Measurements from ENCODE around the gene ULK3. TPM values are rescaled to one million over a fixed set of nuclear protein-coding genes. Genes with fewer than 3 reads are reported as not detected.

ULK3 gene
- total RNA-seq, 1 donor from 2014 or later, result 19.7 TPM

- H3K4me3 ChIP-seq (ENCODE audit: low read depth, low read length), result peak overlapping the region; percentile 92
- no peak for TF ChIP-seq CTCF (conservative IDR thresholded peaks at IDR 0.05; ENCODE audit: low read depth, low read length)
- no peak for DNase-seq (ENCODE audit: low read depth)
These were observed 1.0 kb downstream of the ULK3 start for GRCh38 chr15:74841891-74842373.

DNA sequence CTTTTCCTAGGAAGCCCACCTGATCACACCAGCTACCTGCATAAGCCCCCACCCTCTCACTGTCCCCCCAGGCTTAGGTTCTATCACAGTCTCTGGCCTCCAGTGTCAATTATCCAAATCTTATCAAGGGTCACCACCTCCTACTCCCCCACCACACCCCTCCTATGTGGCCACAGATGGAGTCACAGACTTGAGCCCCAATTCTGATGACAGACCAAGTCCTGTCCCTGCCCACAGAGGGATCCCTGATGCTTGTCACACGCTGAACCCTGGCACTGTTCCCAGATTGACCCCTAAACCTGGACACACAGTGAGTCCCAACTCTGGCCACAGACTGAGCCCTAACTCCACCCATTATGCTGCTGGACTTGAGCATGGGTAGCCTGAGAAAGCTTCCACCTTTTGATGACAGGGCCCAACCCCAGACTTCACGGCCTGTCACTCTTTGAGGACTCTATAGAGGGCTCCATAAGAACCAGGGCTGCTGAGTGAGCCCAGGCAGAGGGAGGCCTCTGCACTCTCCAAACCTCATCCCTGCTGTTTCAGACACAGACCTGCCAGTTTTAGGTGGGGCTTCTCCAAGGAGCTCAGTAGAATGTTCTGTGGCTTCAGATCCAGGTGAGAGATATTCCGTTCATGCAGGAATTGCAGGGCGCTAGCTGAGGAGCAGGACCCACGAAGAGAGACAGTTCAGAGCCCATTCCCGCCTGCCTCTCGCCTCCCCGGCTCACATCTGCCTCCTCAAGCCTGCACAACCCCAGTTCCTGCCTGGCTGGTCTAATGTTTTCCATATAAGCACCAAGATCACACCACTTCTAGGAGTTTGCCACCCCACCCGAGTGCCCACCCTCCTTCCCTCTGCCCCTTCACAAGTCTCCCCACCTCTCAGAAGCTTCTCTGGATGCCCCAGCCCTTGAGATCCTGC lies 1.8 kb downstream of the ULK3 start:
- no peak for DNase-seq (ENCODE audit: low read depth)
- no peak for TF ChIP-seq CTCF (conservative IDR thresholded peaks at IDR 0.05; ENCODE audit: low read depth, low read length)
- H3K4me3 ChIP-seq (ENCODE audit: low read depth, low read length), result no peak overlapping the region

DNA sequence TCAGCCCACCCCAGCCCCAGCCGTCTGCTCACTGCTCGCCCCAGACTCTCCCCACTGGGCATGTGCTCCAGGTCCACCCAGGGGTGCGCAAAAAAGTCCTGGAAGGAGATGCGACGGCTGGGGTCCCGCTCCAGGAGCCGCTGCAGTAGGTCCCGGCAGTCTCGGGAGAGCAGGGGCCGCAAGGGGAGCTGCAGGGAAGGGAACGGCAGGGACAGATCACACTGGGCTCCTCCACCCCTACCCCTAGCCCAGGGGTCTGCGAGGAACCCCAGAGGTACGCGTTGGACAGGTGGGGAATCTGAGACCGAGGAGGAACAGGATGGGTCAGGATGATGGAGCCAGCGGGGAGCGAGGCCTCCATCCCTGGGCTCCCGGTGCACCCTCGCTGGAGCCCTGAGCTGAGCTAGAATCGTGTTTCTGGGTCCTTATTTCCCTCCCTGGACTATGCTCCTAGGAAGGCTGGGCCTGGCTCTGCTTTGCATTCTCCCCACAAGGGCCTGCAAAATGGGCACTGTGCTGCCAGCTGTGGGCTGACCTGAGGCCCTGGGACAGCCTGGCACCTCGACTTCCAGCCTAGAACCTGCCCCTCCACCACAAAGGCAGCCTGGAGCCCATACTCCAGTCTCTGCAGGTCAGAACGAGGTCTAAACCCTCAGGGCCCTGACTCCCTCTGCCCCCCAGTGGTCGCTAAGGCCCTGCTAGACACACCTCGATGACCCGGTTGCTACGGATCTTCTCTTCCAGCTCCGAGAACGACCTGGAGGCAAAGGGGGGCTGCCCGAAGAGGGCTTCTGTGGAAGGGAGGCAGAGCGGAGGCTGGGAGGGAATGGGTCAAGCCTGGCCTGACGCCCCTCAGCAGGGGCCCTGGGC lies 3.2 kb downstream of the ULK3 start:
- no peak overlapping the region for H3K4me3 ChIP-seq (ENCODE audit: low read depth, low read length)
- TF ChIP-seq CTCF (conservative IDR thresholded peaks at IDR 0.05; ENCODE audit: low read depth, low read length), result peak; percentile 7
- no peak for DNase-seq (ENCODE audit: low read depth)

DNA sequence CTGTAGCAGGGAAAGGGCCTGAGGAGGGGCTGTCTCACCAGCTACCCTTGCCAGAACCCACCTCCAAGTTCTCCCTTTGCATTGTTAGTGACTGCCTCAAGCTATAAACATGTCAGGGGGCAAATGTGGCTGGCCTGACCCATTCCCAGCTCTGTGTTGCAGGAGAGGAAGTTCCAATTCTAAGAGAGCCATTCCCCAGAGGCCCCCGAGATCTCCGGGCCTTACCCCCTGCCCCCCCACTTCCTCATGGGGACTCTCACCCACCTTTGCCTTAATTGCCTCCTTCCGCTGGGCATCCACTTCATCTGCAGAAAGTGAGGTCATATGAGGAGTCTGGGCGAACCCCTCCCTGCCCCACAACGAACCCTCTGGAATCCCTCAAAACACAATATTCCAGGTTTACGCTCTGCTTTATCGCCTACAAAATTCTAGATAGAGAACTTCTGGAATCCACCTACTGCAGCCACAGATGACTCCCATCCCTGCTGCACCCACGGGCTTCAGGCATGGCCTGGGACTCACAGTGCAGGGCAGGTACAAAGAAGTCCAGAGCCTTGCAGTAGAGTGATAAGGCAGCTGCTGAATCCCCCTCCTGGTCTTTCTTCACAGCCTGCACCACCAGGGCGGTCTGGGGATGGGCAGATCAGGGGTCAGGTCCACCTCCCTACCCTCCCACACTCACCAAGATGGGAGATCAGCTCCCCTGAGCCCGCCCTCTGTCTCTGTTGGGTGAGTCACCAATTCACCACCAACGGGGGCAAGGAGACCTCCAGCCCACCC lies 4.0 kb downstream of the ULK3 start:
- DNase-seq (ENCODE audit: low read depth), result no peak
- no peak overlapping the region for H3K4me3 ChIP-seq (ENCODE audit: low read depth, low read length)
- no peak for TF ChIP-seq CTCF (conservative IDR thresholded peaks at IDR 0.05; ENCODE audit: low read depth, low read length)

DNA sequence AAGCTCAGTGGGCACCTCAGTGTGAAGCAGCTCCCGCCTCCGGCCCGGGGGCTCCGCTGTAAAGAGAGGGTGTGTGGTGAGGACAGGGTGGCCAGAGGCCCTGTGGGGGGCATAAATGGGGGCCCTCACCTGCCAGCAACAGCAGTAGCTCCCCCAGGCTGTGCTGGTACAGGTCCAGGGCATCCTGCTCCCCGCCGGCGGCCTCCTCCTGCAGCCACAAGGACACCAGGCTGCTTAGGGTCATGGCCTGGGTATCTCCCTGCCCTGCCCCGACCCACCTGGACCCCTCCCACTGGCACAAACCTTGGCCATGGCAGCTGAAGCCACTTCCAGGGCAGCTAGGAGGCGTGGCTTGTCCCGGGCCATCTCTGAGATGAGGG lies 4.8 kb downstream of the ULK3 start:
- H3K4me3 ChIP-seq (ENCODE audit: low read depth, low read length), result no peak overlapping the region
- DNase-seq (ENCODE audit: low read depth), result no peak
- no peak for TF ChIP-seq CTCF (conservative IDR thresholded peaks at IDR 0.05; ENCODE audit: low read depth, low read length)

GRCh38 chr15:74837482-74838136 lies 5.3 kb downstream of the ULK3 start:
- DNase-seq (ENCODE audit: low read depth), result no peak
- peak; percentile 38 for TF ChIP-seq CTCF (conservative IDR thresholded peaks at IDR 0.05; ENCODE audit: low read depth, low read length)
- H3K4me3 ChIP-seq (ENCODE audit: low read depth, low read length), result no peak overlapping the region
